Astrocyte (in vitro differentiated cells and primary cell): ENCODE data around the gene TACR2. TPM values are rescaled to one million over a fixed set of nuclear protein-coding genes. Genes with fewer than 3 reads are reported as not detected.

Experiments
- DNase-seq: peaks from one replicate; pipeline ENCODE4 v3.0.0-alpha.2; 2010; ENCODE audit warnings: low read depth
- FAIRE-seq: peaks from 2 replicates; lab custom pipeline; 2011; peaks lifted over from hg19 to GRCh38; lab: Jason Lieb, UNC
- H2AFZ ChIP-seq: 2 replicates; pipeline ENCODE4 v1.6.0; 2012; ENCODE audit warnings: low read depth, low read length, inconsistent platforms
- H3K27ac ChIP-seq: 2 replicates; pipeline ENCODE4 v1.5.1; 2011; ENCODE audit warnings: low read depth, low read length, inconsistent platforms
- H3K27me3 ChIP-seq: 2 replicates; pipeline ENCODE4 v1.6.0; 2011; ENCODE audit warnings: low read length, inconsistent platforms; ENCODE audit not compliant: insufficient read depth
- H3K36me3 ChIP-seq: 2 replicates; pipeline ENCODE4 v1.5.1; 2011; ENCODE audit warnings: low read length, inconsistent platforms; ENCODE audit not compliant: insufficient read depth
- H3K4me1 ChIP-seq: 2 replicates; pipeline ENCODE4 v1.5.1; 2011; ENCODE audit warnings: low read length, inconsistent platforms; ENCODE audit not compliant: insufficient read depth
- H3K4me2 ChIP-seq: 2 replicates; pipeline ENCODE4 v1.6.0; 2012; ENCODE audit warnings: low read length, inconsistent platforms
- H3K4me3 ChIP-seq: 2 replicates; pipeline ENCODE4 v1.5.1; 2011; ENCODE audit warnings: low read depth, mild to moderate bottlenecking, low read length, inconsistent platforms; ENCODE audit not compliant: insufficient read depth
- H3K79me2 ChIP-seq: 2 replicates; pipeline ENCODE4 v1.6.0; 2012; ENCODE audit warnings: mild to moderate bottlenecking, low read length, inconsistent platforms; ENCODE audit not compliant: insufficient read depth
- H3K9ac ChIP-seq: 2 replicates; pipeline ENCODE4 v1.6.0; 2012; ENCODE audit warnings: mild to moderate bottlenecking, low read length, inconsistent platforms
- H3K9me3 ChIP-seq: 2 replicates; pipeline ENCODE4 v1.5.1; 2012; ENCODE audit warnings: low read depth, mild to moderate bottlenecking, low read length, inconsistent platforms; ENCODE audit not compliant: insufficient read depth
- H4K20me1 ChIP-seq: 2 replicates; pipeline ENCODE4 v1.6.0; 2012; ENCODE audit warnings: low read length, inconsistent platforms; ENCODE audit not compliant: insufficient read depth
- H3K27ac Mint-ChIP-seq: one replicate; pipeline ENCODE4 v1.8.0; 2021; ENCODE audit warnings: mild to moderate bottlenecking, mixed read lengths; ENCODE audit not compliant: unreplicated experiment
- H3K27me3 Mint-ChIP-seq: one replicate; pipeline ENCODE4 v1.8.0; 2021; ENCODE audit warnings: low read depth, mixed read lengths; ENCODE audit not compliant: unreplicated experiment
- H3K36me3 Mint-ChIP-seq: one replicate; pipeline ENCODE4 v1.8.0; 2021; ENCODE audit warnings: low read depth, mixed read lengths; ENCODE audit not compliant: unreplicated experiment
- H3K4me1 Mint-ChIP-seq: one replicate; pipeline ENCODE4 v1.8.0; 2021; ENCODE audit warnings: low read depth, mixed read lengths; ENCODE audit not compliant: unreplicated experiment
- H3K4me3 Mint-ChIP-seq: one replicate; pipeline ENCODE4 v1.8.0; 2021; ENCODE audit warnings: mild to moderate bottlenecking, moderate library complexity, mixed read lengths; ENCODE audit not compliant: unreplicated experiment
- H3K9me3 Mint-ChIP-seq: one replicate; pipeline ENCODE4 v1.8.0; 2021; ENCODE audit warnings: mild to moderate bottlenecking, mixed read lengths; ENCODE audit not compliant: unreplicated experiment
- CTCF ChIP-seq: IDR thresholded peaks from 2 replicates; pipeline ENCODE4 v1.5.1; 2011; ENCODE audit warnings: low read depth, mild to moderate bottlenecking, inconsistent platforms, low read length, moderate library complexity; ENCODE audit not compliant: insufficient read depth
- EZH2 ChIP-seq: IDR thresholded peaks from 2 replicates; pipeline ENCODE4 v1.6.1; 2012; ENCODE audit warnings: mild to moderate bottlenecking, low read length, inconsistent platforms; ENCODE audit not compliant: insufficient read depth
- total RNA-seq: library from RNA; stranded (reverse); gene quantifications from 2 replicates; pipeline ENCODE4 v1.2.1, GENCODE V29; 2021

The TACR2 gene
- total RNA-seq, 1 donor from 2014 or later: not detected

GRCh38 chr10:69366738-69367137 lies 50.0 kb downstream of the TACR2 start:
- Histone ChIP-seq H3K79me2 (peaks cover 12% of the 10 kb centered on the region), H3K9ac (no peak overlapping the region), H4K20me1 (peaks cover 51% of the 10 kb centered on the region), H3K4me2 (no peak overlapping the region), H3K9me3 (no peaks in the 10 kb centered on the region), H3K4me1 (peaks cover 12% of the 10 kb centered on the region), H2AFZ (no peak overlapping the region), H3K27ac (no peak overlapping the region), H3K36me3 (peaks cover 32% of the 10 kb centered on the region), H3K4me3 (no peak overlapping the region), H3K27me3 (no peaks in the 10 kb centered on the region)
- FAIRE-seq (no peak), DNase-seq (no peak)
- TF ChIP-seq CTCF (no peak), EZH2 (no peak)
- Mint-ChIP-seq H3K4me1 (peaks cover 6% of the 10 kb centered on the region), H3K9me3 (no peaks in the 10 kb centered on the region), H3K27ac (no peak overlapping the region), H3K4me3 (no peak overlapping the region), H3K27me3 (no peaks in the 10 kb centered on the region), H3K36me3 (peaks cover 26% of the 10 kb centered on the region)

- peaks cover 20% of the 10 kb centered on the region for H3K36me3 ChIP-seq
- no peak overlapping the region for H3K4me2 ChIP-seq
- TF ChIP-seq CTCF (no peak), EZH2 (no peak)
- Mint-ChIP-seq H3K36me3 (peaks cover 15% of the 10 kb centered on the region), H3K9me3 (no peaks in the 10 kb centered on the region), H3K27ac (no peak overlapping the region), H3K27me3 (no peaks in the 10 kb centered on the region), H3K4me3 (no peak overlapping the region), H3K4me1 (peaks cover 6% of the 10 kb centered on the region)
- no peak overlapping the region for H2AFZ ChIP-seq
- no peaks in the 10 kb centered on the region for H3K27me3 ChIP-seq
- peaks cover 27% of the 10 kb centered on the region for H3K79me2 ChIP-seq
- DNase-seq (no peak), FAIRE-seq (no peak)
- no peak overlapping the region for H3K4me3 ChIP-seq
- H3K9ac ChIP-seq: no peak overlapping the region
- no peak overlapping the region for H3K27ac ChIP-seq
- H4K20me1 ChIP-seq: peaks cover 68% of the 10 kb centered on the region
- peaks cover 30% of the 10 kb centered on the region for H3K4me1 ChIP-seq
- H3K9me3 ChIP-seq: no peaks in the 10 kb centered on the region
These were observed 52.3 kb downstream of the TACR2 start for GRCh38 chr10:69364232-69364940.

- no peaks in the 10 kb centered on the region for H3K27me3 ChIP-seq
- Mint-ChIP-seq H3K4me1 (peaks cover 6% of the 10 kb centered on the region), H3K36me3 (peaks cover 12% of the 10 kb centered on the region), H3K27me3 (no peaks in the 10 kb centered on the region), H3K4me3 (no peak overlapping the region), H3K27ac (no peak overlapping the region), H3K9me3 (no peaks in the 10 kb centered on the region)
- H2AFZ ChIP-seq: no peak overlapping the region
- no peaks in the 10 kb centered on the region for H3K9me3 ChIP-seq
- H3K4me2 ChIP-seq: no peak overlapping the region
- TF ChIP-seq EZH2: no peak
- TF ChIP-seq CTCF: no peak
- H3K4me1 ChIP-seq: peaks cover 30% of the 10 kb centered on the region
- H3K9ac ChIP-seq: no peak overlapping the region
- DNase-seq: no peak
- FAIRE-seq: no peak
- peaks cover 75% of the 10 kb centered on the region for H4K20me1 ChIP-seq
- H3K4me3 ChIP-seq: no peak overlapping the region
- peaks cover 14% of the 10 kb centered on the region for H3K36me3 ChIP-seq
- no peak overlapping the region for H3K27ac ChIP-seq
- peaks cover 33% of the 10 kb centered on the region for H3K79me2 ChIP-seq
These were observed 53.1 kb downstream of the TACR2 start for GRCh38 chr10:69363666-69364065.
